K562 (cell line): ENCODE data around the gene NEMF. TPM values are rescaled to one million over a fixed set of nuclear protein-coding genes. Genes with fewer than 3 reads are reported as not detected.

ENCODE experiments used
- BCOR ChIP-seq: fragments of 450-650 bp; IDR thresholded peaks from 2 replicates; pipeline ENCODE4 v1.6.1; 2016
- CC2D1A ChIP-seq: fragments of 450-650 bp; IDR thresholded peaks from 2 replicates; pipeline ENCODE4 v1.6.1; 2017; ENCODE audit warnings: mild to moderate bottlenecking
- CHD2 ChIP-seq: IDR thresholded peaks from 2 replicates; pipeline ENCODE4 v1.6.1; 2011; ENCODE audit warnings: low read depth, low read length
- ETS2 ChIP-seq: IDR thresholded peaks from 2 replicates; pipeline ENCODE4 v1.6.1; 2016; ENCODE audit warnings: borderline replicate concordance, missing genetic modification characterization, mild to moderate bottlenecking, moderate library complexity, missing compliant biosample characterization; ENCODE audit not compliant: poor library complexity, severe bottlenecking
- FOXP1 ChIP-seq: sonication (generic); formaldehyde crosslinking; IDR thresholded peaks from 2 replicates; pipeline ENCODE4 v1.8.0; 2022; ENCODE audit warnings: mild to moderate bottlenecking, missing genetic modification reagents
- HIVEP1 ChIP-seq: fragments of 250-450 bp; sonication (Bioruptor Pico); IDR thresholded peaks from 2 replicates; pipeline ENCODE4 v1.4.0; 2020; ENCODE audit warnings: mild to moderate bottlenecking
- ILK ChIP-seq: fragments of 450-650 bp; IDR thresholded peaks from 2 replicates; pipeline ENCODE4 v1.6.1; 2016; ENCODE audit warnings: missing genetic modification characterization, low read depth, mild to moderate bottlenecking, missing compliant biosample characterization, moderate library complexity, borderline replicate concordance
- JUND ChIP-seq, 2 experiments: IDR thresholded peaks; 2 replicates in 1 of 2; 3 replicates in 1 of 2; pipeline ENCODE4 v1.6.1; 2011; ENCODE audit warnings: borderline replicate concordance in 2 of 2, low read depth in 2 of 2, low read length in 2 of 2, improper control_type of control experiment in 1 of 2, missing biosample characterization in 1 of 2, missing genetic modification characterization in 1 of 2, missing genetic modification reagents in 1 of 2
- KAT2B ChIP-seq: IDR thresholded peaks from one replicate; pipeline ENCODE4 v1.6.1; 2012; ENCODE audit warnings: low read depth, mild to moderate bottlenecking, control low read depth, inconsistent platforms, low read length, moderate library complexity
- MITF ChIP-seq: IDR thresholded peaks from 2 replicates; pipeline ENCODE4 v1.6.1; 2014; ENCODE audit warnings: antibody characterized with exemption
- NEUROD1 ChIP-seq: fragments of 150-350 bp; IDR thresholded peaks from 2 replicates; pipeline ENCODE4 v1.6.1; 2014; ENCODE audit warnings: borderline replicate concordance, low read length, low read depth; ENCODE audit not compliant: partially characterized antibody
- NR3C1 ChIP-seq: sonication (generic); formaldehyde crosslinking; IDR thresholded peaks from 2 replicates; pipeline ENCODE4 v1.8.1; 2022; ENCODE audit warnings: missing genetic modification reagents
- POLR2B ChIP-seq: fragments of 450-650 bp; IDR thresholded peaks from 2 replicates; pipeline ENCODE4 v1.6.1; 2018; ENCODE audit warnings: low read depth; ENCODE audit not compliant: partially characterized antibody
- RBFOX2 ChIP-seq: fragments of 200-400 bp; formaldehyde crosslinking; IDR thresholded peaks from 2 replicates; pipeline ENCODE4 v1.6.1; 2017; ENCODE audit warnings: low read depth, mild to moderate bottlenecking, low read length, moderate library complexity
- SMARCE1 ChIP-seq: fragments of 450-650 bp; IDR thresholded peaks from 2 replicates; pipeline ENCODE4 v1.7.1; 2016; ENCODE audit warnings: mild to moderate bottlenecking
- SNRNP70 ChIP-seq: fragments of 200-400 bp; formaldehyde crosslinking; optimal IDR thresholded peaks from 2 replicates; pipeline ENCODE3; 2017; ENCODE audit warnings: low read depth, low read length
- TAF9B ChIP-seq: fragments of 450-650 bp; IDR thresholded peaks from 2 replicates; pipeline ENCODE4 v1.6.1; 2018; ENCODE audit warnings: mild to moderate bottlenecking; ENCODE audit not compliant: partially characterized antibody
- TBL1XR1 ChIP-seq, 2 experiments: IDR thresholded peaks; 2 replicates each; pipeline ENCODE4 v1.6.1; 2012; ENCODE audit warnings: improper control_type of control experiment in 2 of 2, low read length in 2 of 2, mild to moderate bottlenecking in 1 of 2
- YY1 ChIP-seq, 3 experiments: IDR thresholded peaks; 2 replicates each; pipeline ENCODE4 v1.6.1; 2011; ENCODE audit warnings: low read length in 2 of 3, mild to moderate bottlenecking in 2 of 3, moderate library complexity in 2 of 3, borderline replicate concordance in 1 of 3, control low read depth in 1 of 3, low read depth in 1 of 3; ENCODE audit not compliant: insufficient read depth in 3 of 3, insufficient replicate concordance in 2 of 3, control insufficient read depth in 1 of 3, insufficient read length in 1 of 3; ENCODE audit errors: extremely low read depth in 1 of 3
- ZNF232 ChIP-seq: sonication (generic); formaldehyde crosslinking; IDR thresholded peaks from 2 replicates; pipeline ENCODE4 v1.8.0; 2022; ENCODE audit warnings: mild to moderate bottlenecking, missing genetic modification reagents
- ZNF324 ChIP-seq: fragments of 250-450 bp; sonication (Bioruptor Pico); IDR thresholded peaks from 2 replicates; pipeline ENCODE4 v1.4.0; 2020; ENCODE audit warnings: mild to moderate bottlenecking
- polyA plus RNA-seq, 8 experiments: library from polyadenylated mRNA; depleted of rRNA in 4 of 8; stranded (reverse) in 5 of 8; unstranded in 3 of 8; fragments of >200 nt; fragmentation: Nextera tagmentation in 2 of 8; fragmentation: Illumina TruSeq in 1 of 8; extraction: Ambion mirVana in 2 of 8; extraction: Trizol in 1 of 8; gene quantifications; 2 replicates each; pipeline versions ENCODE4 v1.2.1 to v1.2.3, GENCODE V29; 2011 to 2014; ENCODE audit warnings: inconsistent platforms in 1 of 8, missing spikeins in 1 of 8
- total RNA-seq, 7 experiments: library from RNA; depleted of rRNA in 6 of 7; stranded (reverse); fragments of >200 nt in 6 of 7; fragmentation: Illumina TruSeq in 2 of 7; extraction: Trizol in 2 of 7; gene quantifications; 2 replicates each; pipeline versions ENCODE4 v1.2.1 to v1.2.3, GENCODE V29; 2011 to 2021; ENCODE audit warnings: low replicate concordance in 1 of 7
- TF ChIP-seq, protein P1 (sequence below): fragments of 250-450 bp; sonication (Bioruptor Pico); IDR thresholded peaks from 2 replicates; pipeline ENCODE4 v1.5.0; 2021
- TF ChIP-seq, protein P2 (sequence below): fragments of 450-650 bp; formaldehyde crosslinking; IDR thresholded peaks from 2 replicates; pipeline ENCODE4 v1.4.0; 2020; ENCODE audit warnings: mild to moderate bottlenecking, mixed read lengths

NEMF gene
- total and polyA plus RNA-seq, 9 of the 15 experiments (the other 6 are each of a cell fraction or from before 2014, with no cell fraction given): 38.8 to 94.4 (median 61.0) TPM

DNA sequence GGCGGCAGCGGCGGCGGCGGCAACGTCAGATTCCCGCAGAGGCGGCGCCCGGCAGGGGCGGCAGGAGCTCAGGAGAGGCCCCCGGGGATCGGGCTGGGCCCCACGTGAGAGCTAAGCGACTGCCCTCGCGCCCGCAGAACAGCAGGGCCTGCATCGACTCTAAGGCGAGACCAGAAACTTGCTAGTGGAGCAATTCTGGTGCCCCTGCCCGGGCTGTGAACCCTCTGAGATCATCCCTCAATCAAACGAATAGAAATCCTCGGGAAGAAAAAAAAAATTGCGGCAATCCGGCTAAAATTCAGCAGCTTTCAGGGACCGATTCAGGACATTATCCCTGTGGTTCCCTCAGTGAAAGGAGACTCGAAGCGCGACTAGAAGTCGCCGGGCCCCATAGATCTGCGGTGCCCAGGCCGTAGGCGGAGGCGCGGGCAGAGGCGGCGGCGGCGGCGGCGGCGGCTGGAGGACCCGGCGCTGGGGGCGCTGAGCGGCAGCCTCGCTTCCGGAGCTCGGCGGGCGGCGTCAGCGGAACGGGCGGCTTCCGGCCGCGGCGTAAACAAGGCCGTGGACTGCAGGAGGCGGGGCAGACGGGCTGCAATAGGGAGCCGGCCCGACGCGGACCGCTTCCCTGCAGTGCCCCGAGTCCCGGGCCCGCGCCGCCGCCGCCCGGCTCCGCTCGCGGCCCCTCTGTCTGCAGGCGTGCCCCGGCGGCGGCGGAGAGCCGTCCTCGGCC, 84.9 kb downstream of the NEMF start, which contains the start of gene KLHDC2 (continued):
- TF ChIP-seq JUND (IDR thresholded peaks at IDR 0.05; ENCODE audit: borderline replicate concordance, low read depth, low read length) (0 out of 2 replicates have a peak, but pooled peaks have one; percentile 9), JUND (tag; IDR thresholded peaks at IDR 0.05; ENCODE audit: borderline replicate concordance, low read depth, low read length) (no peak), TBL1XR1 (IDR thresholded peaks at IDR 0.05; ENCODE audit: low read length in 2 of 2) (no peak), SNRNP70 (no peak), ZNF324 (CRISPR knock-in tag) (no peak), ILK (no peak), TAF9B (no peak), KAT2B (no peak), YY1 (IDR thresholded peaks at IDR 0.05; ENCODE audit: borderline replicate concordance in 1 of 3, control insufficient read depth in 1 of 3, extremely low read depth in 1 of 3, insufficient read depth in 3 of 3, insufficient read length in 1 of 3, insufficient replicate concordance in 2 of 3, low read depth in 1 of 3, low read length in 2 of 3) (peak in 2 of 3 experiments; percentile 72 to 76), ETS2 (no peak), NR3C1 (CRISPR knock-in tag) (no peak), ZNF232 (no peak), NEUROD1 (peak; percentile 26), POLR2B (peak; percentile 36), CHD2 (no peak), CC2D1A (no peak), FOXP1 (peak; percentile 47; the same call in 1 of the 2 replicates), RBFOX2 (peak; percentile 96), MITF (0 out of 2 replicates have a peak, but pooled peaks have one; percentile 11), SMARCE1 (no peak), HIVEP1 (no peak), BCOR (no peak)
- TF ChIP-seq, protein P1, sequence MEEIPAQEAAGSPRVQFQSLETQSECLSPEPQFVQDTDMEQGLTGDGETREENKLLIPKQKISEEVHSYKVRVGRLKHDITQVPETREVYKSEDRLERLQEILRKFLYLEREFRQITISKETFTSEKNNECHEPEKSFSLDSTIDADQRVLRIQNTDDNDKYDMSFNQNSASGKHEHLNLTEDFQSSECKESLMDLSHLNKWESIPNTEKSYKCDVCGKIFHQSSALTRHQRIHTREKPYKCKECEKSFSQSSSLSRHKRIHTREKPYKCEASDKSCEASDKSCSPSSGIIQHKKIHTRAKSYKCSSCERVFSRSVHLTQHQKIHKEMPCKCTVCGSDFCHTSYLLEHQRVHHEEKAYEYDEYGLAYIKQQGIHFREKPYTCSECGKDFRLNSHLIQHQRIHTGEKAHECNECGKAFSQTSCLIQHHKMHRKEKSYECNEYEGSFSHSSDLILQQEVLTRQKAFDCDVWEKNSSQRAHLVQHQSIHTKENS (CRISPR knock-in tag): no peak
- TF ChIP-seq, protein P2, sequence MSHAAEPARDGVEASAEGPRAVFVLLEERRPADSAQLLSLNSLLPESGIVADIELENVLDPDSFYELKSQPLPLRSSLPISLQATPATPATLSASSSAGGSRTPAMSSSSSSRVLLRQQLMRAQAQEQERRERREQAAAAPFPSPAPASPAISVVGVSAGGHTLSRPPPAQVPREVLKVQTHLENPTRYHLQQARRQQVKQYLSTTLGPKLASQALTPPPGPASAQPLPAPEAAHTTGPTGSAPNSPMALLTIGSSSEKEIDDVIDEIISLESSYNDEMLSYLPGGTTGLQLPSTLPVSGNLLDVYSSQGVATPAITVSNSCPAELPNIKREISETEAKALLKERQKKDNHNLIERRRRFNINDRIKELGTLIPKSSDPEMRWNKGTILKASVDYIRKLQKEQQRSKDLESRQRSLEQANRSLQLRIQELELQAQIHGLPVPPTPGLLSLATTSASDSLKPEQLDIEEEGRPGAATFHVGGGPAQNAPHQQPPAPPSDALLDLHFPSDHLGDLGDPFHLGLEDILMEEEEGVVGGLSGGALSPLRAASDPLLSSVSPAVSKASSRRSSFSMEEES: no peak
